ENCODE results near the gene GDPD3. TPM values are rescaled to one million over a fixed set of nuclear protein-coding genes. Genes with fewer than 3 reads are reported as not detected.

The GDPD3 gene
- total and polyA plus RNA-seq, 2 of the 13 experiments (the other 11 are each of a cell fraction or from before 2014, with no cell fraction given), result 18.7 to 20.6 TPM

GRCh38 chr16:30112197-30113030, 923 bp downstream of the GDPD3 start (continued):
- TF ChIP-seq EP300 (IDR thresholded peaks at IDR 0.05; ENCODE audit: low read depth in 2 of 2, low read length in 2 of 2) (peak in 1 of 2 experiments; percentile 21; a peak in 1 of 4 replicates), EP300 (CRISPR knock-in tag; IDR thresholded peaks at IDR 0.05; ENCODE audit: borderline replicate concordance) (no peak), ZNF44 (CRISPR knock-in tag; IDR thresholded peaks at IDR 0.05) (peak; percentile 95; the same call in 1 of the 2 replicates), YY1 (IDR thresholded peaks at IDR 0.05; ENCODE audit: insufficient read depth, insufficient replicate concordance, low read depth, low read length) (peak; percentile 85), ZNF616 (CRISPR knock-in tag; IDR thresholded peaks at IDR 0.05; ENCODE audit: low read depth) (no peak), DR1 (CRISPR knock-in tag; IDR thresholded peaks at IDR 0.05) (no peak; the same call in 1 of the 2 replicates), ZNF777 (CRISPR knock-in tag; IDR thresholded peaks at IDR 0.05) (peak; percentile 48; the same call in 1 of the 2 replicates), PAXIP1 (CRISPR knock-in tag; conservative IDR thresholded peaks at IDR 0.05) (peak; percentile 79), FOSL2 (CRISPR knock-in tag; IDR thresholded peaks at IDR 0.05) (peak; percentile 40), ATF5 (CRISPR knock-in tag; IDR thresholded peaks at IDR 0.05; ENCODE audit: low read depth) (peak; percentile 72; the same call in 1 of the 2 replicates), RFX5 (IDR thresholded peaks at IDR 0.05; ENCODE audit: low read depth, low read length) (no peak), ARNTL (CRISPR knock-in tag; IDR thresholded peaks at IDR 0.05) (peak; percentile 84), GPN1 (CRISPR knock-in tag; IDR thresholded peaks at IDR 0.05; ENCODE audit: borderline replicate concordance) (no peak), FOXM1 (CRISPR knock-in tag; IDR thresholded peaks at IDR 0.05) (no peak), TCF7L2 (IDR thresholded peaks at IDR 0.05; ENCODE audit: low read depth, low read length) (no peak), HDAC6 (IDR thresholded peaks at IDR 0.05; ENCODE audit: low read depth, low read length) (no peak), ADNP (CRISPR knock-in tag; IDR thresholded peaks at IDR 0.05) (peak; percentile 92), HMGXB3 (CRISPR knock-in tag; IDR thresholded peaks at IDR 0.05; ENCODE audit: borderline replicate concordance) (no peak), ZNF260 (CRISPR knock-in tag; IDR thresholded peaks at IDR 0.05; ENCODE audit: borderline replicate concordance, low read depth) (0 out of 2 replicates have a peak, but pooled peaks have one; percentile 31), HIVEP1 (CRISPR knock-in tag; IDR thresholded peaks at IDR 0.05) (peak; percentile 81)

Data from HepG2 (cell line).